ENCODE results near the gene ZBTB5.

ZBTB5 gene

GRCh38 chr9:37454238-37454637 is 11.0 kb downstream of the ZBTB5 start:
- no peak overlapping the region for H3K4me3 ChIP-seq (ENCODE audit: low read depth, low read length)
- TF ChIP-seq, protein P1, sequence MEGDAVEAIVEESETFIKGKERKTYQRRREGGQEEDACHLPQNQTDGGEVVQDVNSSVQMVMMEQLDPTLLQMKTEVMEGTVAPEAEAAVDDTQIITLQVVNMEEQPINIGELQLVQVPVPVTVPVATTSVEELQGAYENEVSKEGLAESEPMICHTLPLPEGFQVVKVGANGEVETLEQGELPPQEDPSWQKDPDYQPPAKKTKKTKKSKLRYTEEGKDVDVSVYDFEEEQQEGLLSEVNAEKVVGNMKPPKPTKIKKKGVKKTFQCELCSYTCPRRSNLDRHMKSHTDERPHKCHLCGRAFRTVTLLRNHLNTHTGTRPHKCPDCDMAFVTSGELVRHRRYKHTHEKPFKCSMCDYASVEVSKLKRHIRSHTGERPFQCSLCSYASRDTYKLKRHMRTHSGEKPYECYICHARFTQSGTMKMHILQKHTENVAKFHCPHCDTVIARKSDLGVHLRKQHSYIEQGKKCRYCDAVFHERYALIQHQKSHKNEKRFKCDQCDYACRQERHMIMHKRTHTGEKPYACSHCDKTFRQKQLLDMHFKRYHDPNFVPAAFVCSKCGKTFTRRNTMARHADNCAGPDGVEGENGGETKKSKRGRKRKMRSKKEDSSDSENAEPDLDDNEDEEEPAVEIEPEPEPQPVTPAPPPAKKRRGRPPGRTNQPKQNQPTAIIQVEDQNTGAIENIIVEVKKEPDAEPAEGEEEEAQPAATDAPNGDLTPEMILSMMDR (IDR thresholded peaks at IDR 0.05; ENCODE audit: low read depth, low read length), result no peak

DNA sequence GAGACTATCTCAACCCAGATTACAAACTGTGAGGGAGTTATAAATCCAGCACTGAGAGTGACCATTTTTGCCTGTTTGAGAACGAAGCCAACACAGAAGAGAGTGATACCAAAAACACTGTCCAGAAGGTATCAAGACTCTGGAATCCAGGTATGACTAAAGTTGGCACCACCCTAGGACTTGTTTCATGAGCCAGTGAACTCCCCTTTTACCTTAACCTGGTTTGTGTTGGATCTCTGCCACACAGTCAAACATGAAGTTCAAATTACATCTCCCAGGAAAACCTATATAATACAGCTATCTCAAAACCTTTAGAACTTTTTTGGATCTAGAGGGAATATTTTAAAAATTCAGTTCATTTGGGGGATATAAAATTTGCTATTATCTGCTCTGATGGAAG is 11.4 kb downstream of the ZBTB5 start:
- TF ChIP-seq, protein P1 (IDR thresholded peaks at IDR 0.05; ENCODE audit: low read depth, low read length), result no peak
- no peak overlapping the region for H3K4me3 ChIP-seq (ENCODE audit: low read depth, low read length)

DNA sequence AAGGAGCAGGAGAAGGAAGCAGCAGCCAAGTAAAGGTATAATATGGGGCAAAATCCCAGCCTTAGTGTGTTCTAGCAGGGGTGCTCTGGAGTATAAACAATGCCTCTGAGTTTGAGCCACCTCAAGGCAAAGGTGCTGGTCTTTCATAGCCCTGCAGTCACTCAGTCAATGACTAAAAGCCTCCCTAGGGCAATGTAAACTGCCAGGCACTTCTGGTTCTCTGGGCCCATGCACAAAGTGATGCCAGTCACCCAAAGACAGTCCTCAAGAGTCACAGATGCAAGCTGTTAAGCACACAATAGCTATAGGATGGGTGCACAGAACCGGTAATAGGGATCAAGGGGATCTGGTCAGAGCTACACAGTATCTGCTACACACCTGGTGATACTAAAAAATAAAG is 12.6 kb downstream of the ZBTB5 start:
- TF ChIP-seq, protein P1 (IDR thresholded peaks at IDR 0.05; ENCODE audit: low read depth, low read length), result no peak
- H3K4me3 ChIP-seq (ENCODE audit: low read depth, low read length), result no peak overlapping the region

DNA sequence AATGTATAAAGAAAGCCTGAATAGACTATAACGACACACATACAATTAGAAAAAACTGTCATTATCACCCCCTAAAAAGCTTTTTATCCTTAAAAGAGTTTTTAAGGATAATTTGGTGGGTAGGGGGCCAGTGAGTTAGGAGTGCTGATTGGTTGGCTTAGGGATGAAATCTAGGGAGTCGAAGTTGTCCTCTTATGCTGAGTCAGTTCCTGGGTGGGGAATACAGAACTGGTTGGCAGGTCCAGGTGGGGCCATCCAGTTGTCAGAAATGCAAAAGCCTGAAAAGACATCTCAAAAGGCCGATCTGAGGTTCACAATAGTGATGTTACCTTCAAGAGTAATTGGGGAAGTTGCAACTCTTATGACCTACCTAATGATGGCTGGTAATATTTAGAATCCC is 13.6 kb downstream of the ZBTB5 start:
- TF ChIP-seq, protein P1 (IDR thresholded peaks at IDR 0.05; ENCODE audit: low read depth, low read length), result no peak
- no peak overlapping the region for H3K4me3 ChIP-seq (ENCODE audit: low read depth, low read length)

GRCh38 chr9:37449862-37450632 is 15.2 kb downstream of the ZBTB5 start:
- no peak overlapping the region for H3K4me3 ChIP-seq (ENCODE audit: low read depth, low read length)
- TF ChIP-seq, protein P1 (IDR thresholded peaks at IDR 0.05; ENCODE audit: low read depth, low read length), result no peak

- TF ChIP-seq, protein P1 (IDR thresholded peaks at IDR 0.05; ENCODE audit: low read depth, low read length), result no peak
These were observed 18.1 kb downstream of the ZBTB5 start for GRCh38 chr9:37447111-37447510.

GRCh38 chr9:37446401-37446800 is 18.8 kb downstream of the ZBTB5 start:
- H3K4me3 ChIP-seq (ENCODE audit: low read depth, low read length), result no peak overlapping the region
- TF ChIP-seq, protein P1 (IDR thresholded peaks at IDR 0.05; ENCODE audit: low read depth, low read length), result no peak

More at GRCh38 chr9:37447111-37447510, 18.1 kb downstream of the ZBTB5 start:
- H3K4me3 ChIP-seq (ENCODE audit: low read depth, low read length), result no peak overlapping the region

Data from WI38 (cell line).